ENCODE measurements around the gene HPD.
"Not testable (repeated sequence)": the region's sequence is repeated elsewhere in the genome, so short reads cannot be mapped to it uniquely, and the experiment has no call there.

HPD gene

GRCh38 chr12:121858662-121859572, at the start of gene HPD:
TSS of gene HPD (minus strand) at chr12:121858859. CDS start at chr12:121858823, 36 bp downstream.
- DNase-seq: peak in 21 of 56 donors; percentile 1 to 42 (median 9)

- DNase-seq: no peak
These were observed 47.1 kb upstream of the HPD start for GRCh38 chr12:121905746-121906145.

- no peak for DNase-seq
These were observed 44.5 kb upstream of the HPD start for GRCh38 chr12:121903202-121903601.

GRCh38 chr12:121899590-121899989, 40.9 kb upstream of the HPD start:
- DNase-seq: no peak

GRCh38 chr12:121898287-121898686, 39.6 kb upstream of the HPD start:
- DNase-seq: no peak

GRCh38 chr12:121894633-121895032, 36.0 kb upstream of the HPD start:
- no peak for DNase-seq

- peak in 2 of 56 donors; percentile 0 to 2 for DNase-seq
These were observed 35.4 kb upstream of the HPD start for GRCh38 chr12:121893961-121894460.

GRCh38 chr12:121892673-121893561, 34.3 kb upstream of the HPD start:
- no peak for DNase-seq

- DNase-seq: not testable (repeated sequence)
These were observed 31.0 kb upstream of the HPD start for GRCh38 chr12:121889661-121890060.

- DNase-seq: no peak
These were observed 30.6 kb upstream of the HPD start for GRCh38 chr12:121889274-121889624.

- peak; percentile 41 to 99 (median 94) for DNase-seq
These were observed 30.0 kb upstream of the HPD start, which contains the start of gene PSMD9 for GRCh38 chr12:121888478-121889273. TSS of gene PSMD9 (plus strand) at chr12:121888790. CDS start at chr12:121888857, 67 bp downstream.

GRCh38 chr12:121888083-121888477, 29.4 kb upstream of the HPD start:
- DNase-seq: no peak

GRCh38 chr12:121885129-121885528, 26.5 kb upstream of the HPD start:
- not testable (repeated sequence) for DNase-seq

GRCh38 chr12:121883315-121883660, 24.6 kb upstream of the HPD start:
- DNase-seq: no peak

- DNase-seq: not testable (repeated sequence)
These were observed 17.4 kb upstream of the HPD start for GRCh38 chr12:121876080-121876447.

GRCh38 chr12:121875582-121875981, 16.9 kb upstream of the HPD start:
- no peak for DNase-seq

GRCh38 chr12:121874071-121874470, 15.4 kb upstream of the HPD start:
- DNase-seq: no peak

- no peak for DNase-seq
These were observed 14.5 kb upstream of the HPD start for GRCh38 chr12:121873216-121873569.

- DNase-seq: peak in 14 of 56 donors; percentile 1 to 48 (median 6)
These were observed 14.0 kb upstream of the HPD start for GRCh38 chr12:121872546-121873215.

- no peak for DNase-seq
These were observed 12.8 kb upstream of the HPD start for GRCh38 chr12:121871467-121871866.

- not testable (repeated sequence) for DNase-seq
These were observed 10.6 kb upstream of the HPD start for GRCh38 chr12:121869229-121869628.

All from nucleus accumbens (tissue), 56 donors.